GM06990 (cell line): ENCODE results near the gene SLC12A5.

Experiments
- DNase-seq: peaks from one replicate; pipeline ENCODE4 v3.0.0-alpha.2; 2011; ENCODE audit not compliant: insufficient read length; ENCODE audit errors: extremely low read depth
- H3K27me3 ChIP-seq: replicated peaks from 2 replicates; pipeline ENCODE4 v1.6.0; 2011; ENCODE audit warnings: low read length; ENCODE audit not compliant: control insufficient read depth, insufficient read depth
- H3K36me3 ChIP-seq: 2 replicates; pipeline ENCODE4 v1.5.1; 2011; ENCODE audit warnings: low read length; ENCODE audit not compliant: control insufficient read depth, insufficient read depth
- H3K4me3 ChIP-seq: replicated peaks from 2 replicates; pipeline ENCODE4 v1.5.1; 2011; ENCODE audit warnings: low read depth, mild to moderate bottlenecking, control low read depth, low read length
- TF ChIP-seq, protein P1 (sequence below): IDR thresholded peaks from 2 replicates; pipeline ENCODE4 v1.5.1; 2011; ENCODE audit warnings: low read length, control low read depth, mild to moderate bottlenecking, inconsistent platforms; ENCODE audit not compliant: insufficient read depth, poor library complexity, severe bottlenecking

Gene SLC12A5

DNA sequence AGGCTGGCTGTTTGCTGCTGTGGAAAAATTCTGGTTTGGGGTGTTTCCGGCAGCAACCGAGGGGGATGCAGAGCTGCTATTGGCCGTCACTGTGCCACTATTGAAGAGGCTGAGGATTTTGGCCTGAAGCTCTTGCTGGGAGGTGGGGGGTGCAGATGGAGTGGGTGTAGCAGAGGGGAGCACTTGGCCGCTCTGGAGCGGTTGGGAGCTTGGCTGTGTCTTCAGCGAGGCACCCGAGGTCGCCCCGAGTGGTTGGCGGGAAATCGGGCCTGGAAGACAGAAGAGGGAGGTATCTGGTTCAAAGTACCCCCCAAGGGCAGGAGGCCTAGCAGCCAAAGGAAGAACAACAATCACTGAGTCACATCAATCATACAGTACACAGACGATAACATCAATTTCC is 33.6 kb downstream of the SLC12A5 start:
- no peak overlapping the region for H3K4me3 ChIP-seq

DNA sequence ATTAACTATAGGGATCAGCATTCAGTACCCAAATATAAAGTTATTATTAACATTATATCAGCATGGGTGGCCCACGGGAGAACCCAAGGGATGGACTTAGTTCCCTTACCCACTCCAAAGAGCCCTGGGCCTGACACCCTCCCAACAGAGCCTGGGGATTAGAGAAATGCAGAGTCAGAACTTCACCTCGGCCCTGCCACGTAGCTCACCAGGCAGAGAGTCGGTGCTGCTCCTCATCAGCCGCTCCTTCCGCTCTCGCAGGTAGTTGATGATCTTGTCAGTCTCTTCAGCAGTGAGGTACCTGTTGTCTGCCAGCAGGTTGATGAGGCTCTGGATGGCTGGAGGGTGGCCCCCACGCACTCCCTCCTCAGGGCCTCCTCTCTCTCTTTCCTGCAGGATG is 34.1 kb downstream of the SLC12A5 start:
- Histone ChIP-seq H3K4me3 (no peak overlapping the region), H3K36me3 (peaks cover 44% of the 10 kb centered on the region), H3K27me3 (no peaks in the 10 kb centered on the region)
- DNase-seq, result no peak
- TF ChIP-seq, protein P1, sequence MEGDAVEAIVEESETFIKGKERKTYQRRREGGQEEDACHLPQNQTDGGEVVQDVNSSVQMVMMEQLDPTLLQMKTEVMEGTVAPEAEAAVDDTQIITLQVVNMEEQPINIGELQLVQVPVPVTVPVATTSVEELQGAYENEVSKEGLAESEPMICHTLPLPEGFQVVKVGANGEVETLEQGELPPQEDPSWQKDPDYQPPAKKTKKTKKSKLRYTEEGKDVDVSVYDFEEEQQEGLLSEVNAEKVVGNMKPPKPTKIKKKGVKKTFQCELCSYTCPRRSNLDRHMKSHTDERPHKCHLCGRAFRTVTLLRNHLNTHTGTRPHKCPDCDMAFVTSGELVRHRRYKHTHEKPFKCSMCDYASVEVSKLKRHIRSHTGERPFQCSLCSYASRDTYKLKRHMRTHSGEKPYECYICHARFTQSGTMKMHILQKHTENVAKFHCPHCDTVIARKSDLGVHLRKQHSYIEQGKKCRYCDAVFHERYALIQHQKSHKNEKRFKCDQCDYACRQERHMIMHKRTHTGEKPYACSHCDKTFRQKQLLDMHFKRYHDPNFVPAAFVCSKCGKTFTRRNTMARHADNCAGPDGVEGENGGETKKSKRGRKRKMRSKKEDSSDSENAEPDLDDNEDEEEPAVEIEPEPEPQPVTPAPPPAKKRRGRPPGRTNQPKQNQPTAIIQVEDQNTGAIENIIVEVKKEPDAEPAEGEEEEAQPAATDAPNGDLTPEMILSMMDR, result no peak

More for the DNA sequence above, 33.6 kb downstream of the SLC12A5 start:
- Histone ChIP-seq H3K36me3 (peaks cover 44% of the 10 kb centered on the region), H3K27me3 (no peaks in the 10 kb centered on the region)
- no peak for DNase-seq
- TF ChIP-seq, protein P1, result no peak

DNA sequence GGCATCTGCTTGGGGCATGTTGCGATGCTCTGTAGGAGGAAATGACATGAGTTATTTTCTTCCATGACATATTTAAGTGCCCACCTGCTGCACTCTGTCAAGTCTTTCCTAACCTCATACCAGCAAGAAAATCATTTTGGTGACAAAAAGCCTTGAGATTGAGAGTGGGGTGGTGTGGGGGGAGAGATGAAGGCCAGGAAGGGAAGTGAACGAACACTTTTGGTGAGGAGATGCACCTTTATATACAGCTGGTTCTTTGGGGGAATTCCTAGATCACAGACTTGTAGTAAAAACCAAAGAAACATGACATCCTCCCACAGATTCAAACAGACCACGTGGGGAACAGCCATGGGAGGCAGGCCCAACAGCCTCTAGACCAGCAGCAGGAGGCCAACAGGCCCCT is 34.6 kb downstream of the SLC12A5 start:
- Histone ChIP-seq H3K36me3 (peaks cover 44% of the 10 kb centered on the region), H3K27me3 (no peaks in the 10 kb centered on the region), H3K4me3 (no peak overlapping the region)
- DNase-seq, result no peak
- TF ChIP-seq, protein P1, result no peak

DNA sequence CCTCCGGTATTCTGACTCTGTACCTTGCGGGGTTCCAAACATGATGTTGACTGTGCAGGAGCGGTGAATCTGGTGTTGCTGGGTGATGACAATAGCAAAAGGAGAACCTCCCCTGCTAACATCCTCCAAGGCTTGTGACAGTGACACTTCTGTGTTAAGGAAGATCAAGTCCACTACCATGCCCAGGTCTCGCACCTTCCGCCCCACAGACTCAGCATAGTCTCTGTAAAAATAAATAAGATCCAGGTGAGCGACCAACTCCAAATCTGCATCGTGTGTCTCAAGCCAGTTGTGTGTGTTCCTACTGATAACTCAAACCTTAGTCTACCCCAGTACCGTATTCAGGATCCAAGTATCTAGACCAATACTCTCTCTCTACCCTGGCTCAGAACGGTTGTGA is 36.0 kb downstream of the SLC12A5 start:
- no peak for DNase-seq
- TF ChIP-seq, protein P1, result no peak
- H3K36me3 ChIP-seq, result peaks cover 44% of the 10 kb centered on the region
- H3K4me3 ChIP-seq, result no peak overlapping the region
- no peaks in the 10 kb centered on the region for H3K27me3 ChIP-seq

DNA sequence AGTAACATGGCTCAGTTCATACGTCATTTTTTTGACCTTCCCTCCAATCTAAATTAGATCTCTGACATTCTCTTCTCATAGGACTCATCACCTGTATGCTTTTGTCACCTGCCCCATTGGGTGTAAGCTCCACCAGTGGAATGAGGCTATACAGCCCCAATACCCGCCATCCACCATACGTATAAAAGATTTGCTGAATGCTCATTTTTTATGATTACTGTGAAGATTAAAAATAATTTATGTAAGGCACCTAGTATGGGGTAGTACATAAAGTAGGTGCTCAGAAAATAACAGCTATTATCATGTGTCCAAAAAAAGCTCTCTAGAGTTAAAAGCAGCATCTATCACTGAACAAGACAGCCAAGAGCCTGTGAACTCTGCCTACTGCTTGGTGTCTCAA is 36.7 kb downstream of the SLC12A5 start:
- no peaks in the 10 kb centered on the region for H3K27me3 ChIP-seq
- peaks cover 41% of the 10 kb centered on the region for H3K36me3 ChIP-seq
- TF ChIP-seq, protein P1, result no peak
- no peak for DNase-seq
- H3K4me3 ChIP-seq, result no peak overlapping the region

DNA sequence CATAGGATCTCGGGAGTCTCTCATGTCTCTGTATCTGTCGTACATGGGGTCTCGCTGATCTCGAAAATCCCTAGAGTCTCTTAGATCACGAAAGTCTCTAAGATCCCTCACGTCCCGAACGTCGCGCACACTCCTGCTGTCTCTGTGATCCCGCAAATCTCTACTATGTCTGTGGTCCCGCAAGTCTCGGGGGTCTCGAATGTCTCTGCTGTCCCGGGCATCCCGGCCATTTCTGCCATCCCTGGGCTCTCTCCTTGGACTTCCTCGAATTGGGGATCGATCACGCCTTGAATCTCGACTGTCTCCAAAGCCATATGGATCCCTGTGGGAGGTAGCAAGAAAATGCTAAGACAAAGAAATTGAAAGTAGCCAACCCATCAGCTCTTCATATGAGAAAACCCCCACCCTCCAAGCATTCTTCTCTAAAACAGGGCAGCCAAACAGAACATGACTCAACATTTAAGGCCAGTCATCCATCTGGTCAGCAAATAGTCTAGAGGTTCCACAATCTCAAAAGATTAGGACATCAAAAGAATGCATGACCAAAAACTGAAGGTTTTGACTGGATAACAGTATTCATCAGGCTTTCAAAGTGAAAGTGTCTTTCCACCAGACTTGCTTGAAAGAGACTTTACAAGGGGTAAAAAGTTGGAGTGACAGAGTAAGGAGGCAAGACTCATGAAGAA is 41.3 kb downstream of the SLC12A5 start:
- Histone ChIP-seq H3K36me3 (peaks cover 16% of the 10 kb centered on the region), H3K27me3 (no peaks in the 10 kb centered on the region)

More for the DNA sequence above, 41.3 kb downstream of the SLC12A5 start:
- no peak for DNase-seq
- TF ChIP-seq, protein P1, result no peak
- H3K4me3 ChIP-seq, result no peak overlapping the region
